Gastrocnemius medialis (tissue), 4 donors: ENCODE measurements around the gene SLC43A2.
"Not testable (repeated sequence)": the region's sequence is repeated elsewhere in the genome, so short reads cannot be mapped to it uniquely, and the experiment has no call there.

Experiments used
- CTCF ChIP-seq, 5 experiments: fragments of 450-650 bp in 3 of 5; fragments of 200-600 bp in 2 of 5; sonication (generic) in 2 of 5; IDR thresholded peaks in 4 of 5; conservative IDR thresholded peaks in 1 of 5; 1 replicate in 4 of 5; 2 replicates in 1 of 5; pipeline ENCODE4 v1.5.1; 2016 to 2019; ENCODE audit warnings: antibody characterized with exemption in 5 of 5, mild to moderate bottlenecking in 3 of 5, moderate library complexity in 3 of 5
- POLR2A ChIP-seq, 2 donors: fragments of 450-650 bp; IDR thresholded peaks; one replicate each; pipeline ENCODE4 v1.6.1; 2017; ENCODE audit warnings: antibody characterized with exemption in 2 of 2, mild to moderate bottlenecking in 2 of 2, moderate library complexity in 2 of 2

GRCh38 chr17:1652794-1653193 is 24.2 kb upstream of the SLC43A2 start:
- TF ChIP-seq CTCF (IDR thresholded peaks at IDR 0.05 in 4 of 5, conservative IDR thresholded peaks at IDR 0.05 in 1 of 5); POLR2A (IDR thresholded peaks at IDR 0.05): not testable (repeated sequence)
